ENCODE measurements around the gene SALL2.

SALL2 gene

DNA sequence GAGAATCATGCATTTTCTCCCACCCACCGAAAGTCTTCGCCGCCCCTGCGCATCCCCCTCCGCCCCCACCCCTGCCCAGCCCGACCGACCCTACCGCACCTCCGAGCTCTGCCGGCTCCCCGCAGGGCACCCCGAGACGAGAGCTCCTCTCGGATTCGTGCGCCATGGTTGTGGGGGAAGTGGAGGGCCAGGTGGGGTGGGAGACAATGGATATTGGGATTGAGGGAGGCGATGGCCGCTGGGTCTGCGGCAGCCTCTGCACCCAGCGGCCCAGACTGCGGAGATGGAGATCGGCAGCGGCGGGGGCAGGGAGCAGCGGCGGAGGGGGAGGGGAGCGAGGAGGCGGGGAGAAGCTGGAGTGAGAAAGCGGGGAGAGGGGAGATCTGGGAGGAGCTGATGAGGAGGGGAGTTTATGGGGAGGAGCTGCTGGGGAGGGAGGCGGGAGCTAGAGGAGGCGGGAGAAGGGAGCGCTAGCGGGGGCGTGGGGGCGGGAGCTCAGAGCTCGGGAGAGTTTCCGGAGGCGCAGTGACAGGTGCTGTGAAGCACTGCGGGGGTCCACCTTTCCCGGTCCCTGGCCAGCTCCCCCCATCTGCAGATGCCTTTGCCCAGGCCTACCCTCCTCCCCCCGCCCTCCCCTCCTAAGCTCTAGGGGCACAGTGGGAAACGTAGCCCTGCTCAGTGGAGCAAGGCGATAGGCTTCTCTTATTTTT is at the start of gene SALL2:
SALL2 (minus strand) TSS at position 385 of the 710 bp plus-strand sequence; CDS start at position 166, 219 bp downstream.
- H3K9me3 ChIP-seq (ENCODE audit: severe bottlenecking), result no peaks in the 10 kb centered on the region
- H3K27me3 ChIP-seq (ENCODE audit: insufficient read depth, poor library complexity, severe bottlenecking), result no peaks in the 10 kb centered on the region
- TF ChIP-seq CTCF (IDR thresholded peaks at IDR 0.05; ENCODE audit: poor library complexity, severe bottlenecking), result no peak
- H3K4me1 ChIP-seq (ENCODE audit: insufficient read depth, poor library complexity, severe bottlenecking), result peaks cover 6% of the 10 kb centered on the region
- no peaks in the 10 kb centered on the region for H3K36me3 ChIP-seq (ENCODE audit: low read depth)
- no peak within 1 kb of the TSS for H3K27ac ChIP-seq (ENCODE audit: poor library complexity, severe bottlenecking)
- H3K4me3 ChIP-seq (ENCODE audit: severe bottlenecking), result peak within 1 kb of the TSS; percentile 52
- ATAC-seq (ENCODE audit: low read depth) (peak; percentile 80), DNase-seq (ENCODE audit: low spot score) (peak; percentile 72)

DNA sequence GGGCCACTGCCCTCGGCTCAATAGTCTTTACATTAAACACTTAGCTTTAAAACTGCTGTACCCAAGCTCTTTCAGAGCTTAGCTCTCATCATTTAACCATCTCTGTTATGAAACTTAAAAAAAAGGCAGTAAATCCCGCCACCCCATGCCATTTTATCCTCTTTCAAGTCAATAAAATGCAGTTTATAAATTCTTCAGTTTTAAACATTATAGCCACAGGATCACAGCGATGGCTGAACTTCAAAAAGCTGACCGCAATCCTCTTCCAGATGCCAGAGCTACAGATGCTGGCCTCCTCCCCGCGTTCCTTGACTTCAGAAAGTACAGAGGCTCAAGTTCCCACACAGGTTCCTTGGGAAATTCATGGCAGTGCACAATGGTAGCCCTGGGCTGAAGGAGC is 49.5 kb upstream of the SALL2 start:
- ATAC-seq (ENCODE audit: low read depth) (0 out of 3 replicates have a peak, but pooled peaks have one; percentile 21), DNase-seq (ENCODE audit: low spot score) (no peak)
- Histone ChIP-seq H3K9me3 (ENCODE audit: severe bottlenecking) (no peaks in the 10 kb centered on the region), H3K4me3 (ENCODE audit: severe bottlenecking) (no peak overlapping the region), H3K27ac (ENCODE audit: poor library complexity, severe bottlenecking) (no peak overlapping the region), H3K36me3 (ENCODE audit: low read depth) (no peaks in the 10 kb centered on the region), H3K4me1 (ENCODE audit: insufficient read depth, poor library complexity, severe bottlenecking) (no peaks in the 10 kb centered on the region), H3K27me3 (ENCODE audit: insufficient read depth, poor library complexity, severe bottlenecking) (peaks cover 22% of the 10 kb centered on the region)
- TF ChIP-seq CTCF (IDR thresholded peaks at IDR 0.05; ENCODE audit: poor library complexity, severe bottlenecking), result no peak

- DNase-seq (ENCODE audit: low spot score) (no peak), ATAC-seq (ENCODE audit: low read depth) (no peak)
- Histone ChIP-seq H3K27ac (ENCODE audit: poor library complexity, severe bottlenecking) (no peak overlapping the region), H3K4me1 (ENCODE audit: insufficient read depth, poor library complexity, severe bottlenecking) (no peaks in the 10 kb centered on the region), H3K27me3 (ENCODE audit: insufficient read depth, poor library complexity, severe bottlenecking) (peaks cover 13% of the 10 kb centered on the region), H3K9me3 (ENCODE audit: severe bottlenecking) (no peaks in the 10 kb centered on the region), H3K36me3 (ENCODE audit: low read depth) (no peaks in the 10 kb centered on the region), H3K4me3 (ENCODE audit: severe bottlenecking) (no peak overlapping the region)
- TF ChIP-seq CTCF (IDR thresholded peaks at IDR 0.05; ENCODE audit: poor library complexity, severe bottlenecking), result no peak
Observed at GRCh38 chr14:21572604-21573003, 46.5 kb upstream of the SALL2 start.

DNA sequence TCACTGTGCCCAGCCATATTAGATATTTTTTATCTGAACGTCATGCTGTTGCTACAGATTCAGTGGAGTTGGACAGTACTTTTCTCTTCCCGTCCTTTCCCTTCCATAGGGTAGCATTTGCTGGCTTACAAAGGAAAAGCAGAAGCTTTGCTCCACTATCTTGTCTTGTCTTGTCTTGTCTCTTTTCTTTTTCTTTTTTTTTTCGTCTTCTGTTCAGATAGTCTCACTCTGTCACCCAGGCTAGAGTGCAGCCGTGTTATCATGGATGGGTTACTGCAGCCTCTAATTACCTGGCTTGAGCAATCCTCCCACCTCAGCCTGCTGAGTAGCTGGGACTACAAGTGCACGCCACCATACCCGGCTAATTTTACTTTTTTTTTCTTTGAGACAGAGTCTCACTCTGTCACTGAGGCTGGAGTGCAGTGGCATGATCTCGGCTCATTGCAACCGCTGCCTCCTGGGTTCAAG is 32.6 kb upstream of the SALL2 start:
- Histone ChIP-seq H3K4me3 (ENCODE audit: severe bottlenecking) (no peak overlapping the region), H3K36me3 (ENCODE audit: low read depth) (no peaks in the 10 kb centered on the region), H3K27ac (ENCODE audit: poor library complexity, severe bottlenecking) (no peak overlapping the region), H3K27me3 (ENCODE audit: insufficient read depth, poor library complexity, severe bottlenecking) (no peaks in the 10 kb centered on the region), H3K9me3 (ENCODE audit: severe bottlenecking) (no peaks in the 10 kb centered on the region), H3K4me1 (ENCODE audit: insufficient read depth, poor library complexity, severe bottlenecking) (peaks cover 3% of the 10 kb centered on the region)
- DNase-seq (ENCODE audit: low spot score) (no peak), ATAC-seq (ENCODE audit: low read depth) (no peak)
- no peak for TF ChIP-seq CTCF (IDR thresholded peaks at IDR 0.05; ENCODE audit: poor library complexity, severe bottlenecking)

Data from RWPE2 (cell line).